Occipital lobe (tissue), 2 donors: Measurements from ENCODE around the gene SPRY1. TPM values are rescaled to one million over a fixed set of nuclear protein-coding genes. Genes with fewer than 3 reads are reported as not detected.

Experiments used
- DNase-seq: peaks from one replicate; lab custom pipeline; 2025; lab: John Stamatoyannopoulos, UW
- total RNA-seq: library from RNA; depleted of rRNA; stranded (reverse); fragments of >200 nt; gene quantifications from one replicate; pipeline ENCODE4 v1.2.3, GENCODE V29; 2014

SPRY1 gene
- total RNA-seq, 1 donor from 2014 or later = 12.9 TPM

GRCh38 chr4:123379392-123379791 is 17.2 kb upstream of the SPRY1 start:
- DNase-seq = no peak

GRCh38 chr4:123380728-123381716 is 15.6 kb upstream of the SPRY1 start:
- DNase-seq = no peak

GRCh38 chr4:123381996-123382395 is 14.6 kb upstream of the SPRY1 start:
- DNase-seq = no peak

GRCh38 chr4:123383566-123383965 is 13.0 kb upstream of the SPRY1 start:
- no peak for DNase-seq

- no peak for DNase-seq
Observed at GRCh38 chr4:123386609-123387008, 10.0 kb upstream of the SPRY1 start.

GRCh38 chr4:123390846-123391456 is 5.6 kb upstream of the SPRY1 start:
- no peak for DNase-seq

GRCh38 chr4:123393721-123394120 is 2.9 kb upstream of the SPRY1 start:
- no peak for DNase-seq

- DNase-seq = no peak
Observed at GRCh38 chr4:123397144-123398065, 810 bp downstream of the SPRY1 start.

GRCh38 chr4:123398066-123398852 is 1.7 kb downstream of the SPRY1 start:
- peak; percentile 56 for DNase-seq

- DNase-seq = no peak
Observed at GRCh38 chr4:123398853-123399626, 2.4 kb downstream of the SPRY1 start.

- no peak for DNase-seq
Observed at GRCh38 chr4:123399627-123400358, 3.2 kb downstream of the SPRY1 start.

GRCh38 chr4:123401271-123402120 is 4.9 kb downstream of the SPRY1 start:
- no peak for DNase-seq

- no peak for DNase-seq
Observed at GRCh38 chr4:123402121-123402465, 5.5 kb downstream of the SPRY1 start.

- no peak for DNase-seq
Observed at GRCh38 chr4:123403080-123403604, 6.5 kb downstream of the SPRY1 start.

- no peak for DNase-seq
Observed at GRCh38 chr4:123404533-123404932, 7.9 kb downstream of the SPRY1 start.

- DNase-seq = no peak
Observed at GRCh38 chr4:123405267-123405865, 8.8 kb downstream of the SPRY1 start.

GRCh38 chr4:123406872-123407271 is 10.3 kb downstream of the SPRY1 start:
- DNase-seq = no peak
